HG03354 (cell line): Measurements from ENCODE around the gene MTHFD1L.
"Not testable (repeated sequence)": the region's sequence is repeated elsewhere in the genome, so short reads cannot be mapped to it uniquely, and the experiment has no call there.

Experiments
- ATAC-seq: cut with Tn5 transposase; IDR thresholded peaks from one replicate; pipeline ENCODE4 v1.9.1; 2021; ENCODE audit warnings: mild to moderate bottlenecking; ENCODE audit not compliant: unreplicated experiment, poor library complexity, severe bottlenecking

Gene MTHFD1L

GRCh38 chr6:151101816-151102694 is 236.6 kb downstream of the MTHFD1L start:
- no peak for ATAC-seq

GRCh38 chr6:151103266-151103665 is 237.8 kb downstream of the MTHFD1L start:
- no peak for ATAC-seq

- no peak for ATAC-seq
These were observed 242.5 kb downstream of the MTHFD1L start for GRCh38 chr6:151107897-151108427.

- ATAC-seq: no peak
These were observed 243.0 kb downstream of the MTHFD1L start for GRCh38 chr6:151108548-151108947.

- ATAC-seq: no peak
These were observed 243.9 kb downstream of the MTHFD1L start for GRCh38 chr6:151109361-151109760.

- ATAC-seq: no peak
These were observed 244.5 kb downstream of the MTHFD1L start for GRCh38 chr6:151109869-151110575.

- no peak for ATAC-seq
These were observed 245.0 kb downstream of the MTHFD1L start for GRCh38 chr6:151110576-151110905.

DNA sequence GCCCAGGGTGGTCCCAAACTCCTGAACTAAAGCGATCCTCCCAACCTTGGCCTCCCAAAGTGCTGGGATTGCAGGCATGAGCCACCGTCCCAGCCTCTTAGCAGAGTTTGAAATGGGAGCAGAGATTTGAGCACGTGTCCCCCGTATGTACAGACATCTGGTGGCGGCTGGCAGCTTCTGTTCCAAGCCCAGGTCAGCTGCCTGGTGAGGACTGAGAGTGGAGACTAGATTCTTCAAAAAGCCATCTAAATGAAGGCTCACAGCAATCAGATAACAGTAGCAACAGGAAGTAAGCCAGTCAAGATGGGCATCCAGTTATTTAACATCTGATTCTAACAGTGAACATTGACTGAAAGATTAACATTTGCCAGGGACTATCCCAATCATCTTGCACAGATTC is 246.2 kb downstream of the MTHFD1L start:
- ATAC-seq: no peak

DNA sequence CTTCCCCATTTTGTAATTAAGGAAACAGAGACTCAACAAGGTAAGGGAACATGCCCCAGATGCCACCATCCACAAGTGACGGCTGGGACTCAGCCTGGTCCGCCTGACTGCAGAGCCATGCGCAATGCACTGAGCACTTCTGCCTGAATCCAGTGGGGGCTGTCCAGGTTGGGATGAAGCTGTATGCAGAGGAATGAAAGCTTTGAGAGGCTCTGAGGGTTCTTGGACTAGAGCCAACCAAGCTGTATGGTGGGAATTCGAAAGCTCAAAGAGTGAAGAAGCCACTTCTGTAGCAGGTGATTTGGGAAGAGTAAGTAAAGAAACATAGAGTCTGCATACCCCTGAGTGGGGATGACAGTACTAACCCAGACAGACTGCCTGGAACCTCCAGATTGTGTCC is 246.6 kb downstream of the MTHFD1L start:
- no peak for ATAC-seq

GRCh38 chr6:151112884-151113283 is 247.4 kb downstream of the MTHFD1L start:
- ATAC-seq: not testable (repeated sequence)

DNA sequence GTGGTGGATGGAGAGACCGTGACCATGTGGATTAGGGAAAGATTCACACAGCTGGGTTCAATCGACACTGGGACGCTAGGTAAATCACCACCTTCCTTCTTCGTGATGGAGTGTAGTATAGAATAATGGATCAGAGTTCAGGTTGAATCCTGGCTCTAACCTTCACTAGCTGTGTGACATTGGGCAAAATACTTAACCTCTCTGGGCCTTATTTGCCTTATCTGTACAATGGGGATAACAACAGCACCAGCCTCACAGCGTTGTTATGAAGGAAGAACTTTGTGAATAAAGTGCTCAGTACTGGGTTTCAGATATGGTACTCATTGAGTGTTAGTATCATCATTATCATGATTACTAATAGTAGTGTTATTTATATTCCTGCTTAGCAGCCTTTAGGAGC is 248.1 kb downstream of the MTHFD1L start:
- ATAC-seq: no peak

DNA sequence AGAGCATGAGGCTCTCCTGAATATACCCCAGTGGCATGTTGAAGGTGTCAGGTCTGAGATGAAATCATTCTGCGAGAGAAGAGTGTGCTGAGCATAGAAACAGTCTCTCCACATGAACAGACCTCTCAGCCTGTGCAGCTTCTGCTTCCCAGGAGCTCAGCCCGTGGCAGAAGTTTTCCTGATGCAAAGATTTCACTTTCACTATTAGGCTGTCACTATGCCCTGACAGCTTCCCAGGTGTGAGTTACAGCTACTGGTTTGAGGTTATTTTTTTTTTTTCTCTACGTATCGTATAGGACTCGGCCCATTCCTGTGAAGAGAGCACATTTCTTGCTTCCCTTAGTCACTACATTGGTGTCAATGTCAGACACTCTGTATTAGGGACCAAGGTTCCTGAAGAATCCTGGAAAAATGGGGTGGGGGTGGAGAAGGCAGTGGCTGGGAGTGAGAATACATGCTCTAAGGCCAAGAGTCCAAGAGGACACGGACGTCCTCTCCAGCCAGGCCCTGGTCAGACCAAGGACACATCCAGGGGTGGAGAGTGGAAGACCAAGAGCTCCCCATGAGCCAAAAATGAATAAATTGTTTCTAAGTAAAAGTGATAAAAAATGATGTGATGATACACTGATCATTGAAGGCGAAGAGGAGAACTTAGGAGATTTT is 253.1 kb downstream of the MTHFD1L start:
- no peak for ATAC-seq

DNA sequence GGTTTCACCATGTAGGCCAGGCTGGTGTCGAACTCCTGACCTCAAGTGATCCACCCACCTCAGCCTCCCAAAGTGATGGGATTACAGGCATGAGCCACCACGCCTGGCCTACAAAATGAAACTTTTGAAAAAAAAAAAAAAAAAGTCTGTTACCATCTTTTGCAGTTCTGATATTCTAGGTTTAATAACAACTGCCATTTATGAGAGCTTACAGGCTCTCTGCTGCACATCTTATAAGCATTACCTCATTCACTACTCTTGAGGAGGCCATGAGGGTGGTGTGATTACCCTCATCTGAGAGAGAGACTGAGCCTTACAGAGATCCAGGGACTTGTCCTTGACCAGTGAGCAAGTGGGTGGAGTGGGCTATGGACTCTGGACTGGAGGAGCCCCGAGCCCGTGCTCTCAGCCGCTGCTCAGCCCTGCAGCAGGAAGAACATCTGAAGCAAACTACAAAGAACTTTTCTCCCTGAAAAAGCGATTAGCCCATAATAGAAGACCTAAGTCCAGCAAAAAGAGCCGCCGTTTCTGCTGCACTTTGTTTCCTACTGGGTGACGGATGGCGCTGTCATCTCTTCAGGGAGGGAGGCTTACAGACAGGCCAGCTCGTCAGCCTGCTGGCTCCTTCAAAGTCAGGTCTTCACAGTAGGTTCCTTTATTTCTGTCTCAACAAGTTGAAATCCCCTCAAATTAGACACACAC is 254.5 kb downstream of the MTHFD1L start:
- no peak for ATAC-seq

GRCh38 chr6:151121900-151122299 is 256.4 kb downstream of the MTHFD1L start:
- no peak for ATAC-seq

DNA sequence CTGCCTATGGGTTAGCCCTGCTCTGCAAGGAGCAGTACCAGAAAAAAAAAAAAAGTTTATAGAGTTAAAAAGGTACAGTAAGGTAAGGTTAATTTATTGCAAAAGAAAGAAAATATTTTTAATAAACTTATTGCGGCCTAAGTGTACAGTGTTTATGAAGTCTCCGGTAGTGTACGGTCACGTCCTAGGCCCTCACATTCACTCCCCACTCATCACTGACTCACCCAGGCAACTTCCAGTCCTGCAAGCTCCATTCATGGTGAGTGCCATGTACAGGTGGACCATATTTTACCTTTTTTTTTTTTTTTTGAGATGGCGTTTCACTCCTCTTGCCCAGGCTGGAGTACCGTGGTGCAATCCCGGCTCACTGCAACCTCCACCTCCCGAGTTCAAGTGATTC is 258.1 kb downstream of the MTHFD1L start:
- not testable (repeated sequence) for ATAC-seq

DNA sequence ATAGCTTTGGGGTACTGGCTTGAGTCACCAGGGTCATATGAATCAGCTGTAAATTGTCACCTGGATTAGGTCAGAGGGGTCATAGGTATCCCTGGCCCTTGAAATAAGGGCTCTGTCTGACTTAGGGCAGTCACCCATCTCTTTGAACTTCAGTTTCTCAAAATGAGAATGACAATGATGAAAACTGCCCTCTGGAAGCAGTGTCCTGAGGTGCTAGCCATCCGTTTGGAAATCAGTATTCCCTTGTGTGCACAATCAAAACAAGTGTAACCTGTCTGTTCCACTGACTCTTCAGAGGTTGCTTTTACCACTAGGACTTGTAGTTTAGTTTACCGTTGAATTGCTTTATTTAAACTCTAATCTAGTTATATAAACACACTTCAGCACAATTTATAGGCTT is 259.7 kb downstream of the MTHFD1L start:
- not testable (repeated sequence) for ATAC-seq

DNA sequence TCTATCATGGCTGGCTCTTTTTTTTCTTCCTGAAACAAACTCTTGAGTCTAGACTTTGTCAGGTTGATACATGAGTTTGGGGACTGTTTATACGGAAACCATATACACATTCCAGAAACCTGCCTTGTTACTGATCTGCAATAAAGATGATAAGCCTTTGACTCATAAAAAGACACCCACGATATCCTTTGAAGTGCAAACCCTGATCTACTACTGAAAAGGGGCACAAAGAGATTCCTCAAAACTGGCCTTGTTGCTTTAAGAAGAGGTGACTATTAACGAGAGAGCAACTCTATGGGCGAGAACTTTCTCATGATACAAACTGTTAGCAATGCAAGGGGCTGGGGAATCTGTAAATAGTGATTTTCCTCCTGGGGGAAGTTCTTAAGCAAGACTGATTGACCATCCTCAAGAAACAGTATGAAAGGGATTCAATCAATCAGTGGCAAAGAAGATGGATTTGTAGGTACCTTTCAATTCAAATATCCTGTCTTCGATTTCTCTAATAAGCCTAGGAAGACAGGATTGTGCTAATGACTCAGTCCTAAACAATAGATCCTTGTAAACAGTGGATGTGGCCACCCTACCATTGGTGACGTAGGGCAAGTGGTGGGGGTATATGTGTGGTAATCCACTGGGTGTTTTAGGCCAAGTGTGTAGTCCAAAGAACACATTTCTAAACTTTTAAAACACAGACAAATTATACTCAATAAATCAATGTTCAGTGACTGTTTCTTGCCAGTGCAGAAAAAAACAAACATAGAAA is 260.3 kb downstream of the MTHFD1L start:
- not testable (repeated sequence) for ATAC-seq

DNA sequence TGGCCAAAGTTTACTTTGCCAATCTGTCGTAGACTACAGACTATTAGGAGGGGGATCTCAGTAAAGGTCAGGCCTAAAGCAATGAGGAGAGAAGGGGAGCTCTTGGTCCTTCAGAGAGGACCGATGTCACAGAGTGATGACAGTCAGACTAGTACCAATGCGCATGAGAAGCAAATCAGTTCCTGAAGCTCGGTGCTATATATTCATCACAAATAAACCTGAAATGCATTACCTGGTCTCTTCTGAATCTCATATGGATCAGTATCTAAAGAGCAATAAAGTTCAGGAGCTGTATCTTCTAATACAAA is 260.9 kb downstream of the MTHFD1L start:
- not testable (repeated sequence) for ATAC-seq

GRCh38 chr6:151127133-151127798 is 261.8 kb downstream of the MTHFD1L start:
- not testable (repeated sequence) for ATAC-seq
